Neutrophil (primary cell): ENCODE data around the gene TRIM15.
A peak's percentile ranks its signal among the peaks of the same experiment; 100 is the strongest.

Source experiments
- H3K27ac ChIP-seq: fragments of 200-600 bp; sonication (generic); 2 replicates; pipeline ENCODE4 v1.5.1; 2016; ENCODE audit warnings: mild to moderate bottlenecking, moderate library complexity
- H3K27me3 ChIP-seq: fragments of 200-600 bp; sonication (generic); 2 replicates; pipeline ENCODE4 v1.6.0; 2016; ENCODE audit warnings: mild to moderate bottlenecking
- H3K36me3 ChIP-seq: fragments of 200-600 bp; sonication (generic); 2 replicates; pipeline ENCODE4 v1.5.1; 2017
- H3K4me1 ChIP-seq, 2 experiments: fragments of 200-600 bp in 1 of 2; sonication (generic) in 1 of 2; 1 replicate in 1 of 2; 2 replicates in 1 of 2; pipeline versions ENCODE4 v1.5.1 to v1.6.1; 2013 to 2016; ENCODE audit warnings: low read depth in 1 of 2, low read length in 1 of 2, mild to moderate bottlenecking in 1 of 2, moderate library complexity in 1 of 2; ENCODE audit not compliant: control insufficient read depth in 1 of 2, insufficient read depth in 1 of 2
- H3K4me3 ChIP-seq, 2 experiments: fragments of 200-600 bp in 1 of 2; sonication (generic) in 1 of 2; 1 replicate in 1 of 2; 2 replicates in 1 of 2; pipeline ENCODE4 v1.5.1; 2013 to 2016; ENCODE audit warnings: low read depth in 1 of 2, low read length in 1 of 2, mild to moderate bottlenecking in 1 of 2, moderate library complexity in 1 of 2
- H3K9me3 ChIP-seq: fragments of 200-600 bp; sonication (generic); 2 replicates; pipeline ENCODE4 v1.5.1; 2016
- CTCF ChIP-seq: fragments of 200-600 bp; sonication (generic); IDR thresholded peaks from 2 replicates; pipeline ENCODE4 v1.5.1; 2016; ENCODE audit warnings: antibody characterized with exemption

Gene TRIM15

GRCh38 chr6:30200551-30201281 is 37.4 kb downstream of the TRIM15 start:
- Histone ChIP-seq H3K9me3 (no peaks in the 10 kb centered on the region), H3K4me3 (peak overlapping the region in 1 of 2 experiments; percentile 17), H3K36me3 (peaks cover 36% of the 10 kb centered on the region), H3K27me3 (no peaks in the 10 kb centered on the region), H3K27ac (peak overlapping the region; percentile 78), H3K4me1 (peaks cover 33 to 36% of the 10 kb centered on the region in 2 experiments)
- no peak for TF ChIP-seq CTCF

- Histone ChIP-seq H3K27ac (peak overlapping the region; percentile 78), H3K4me3 (peak overlapping the region in 1 of 2 experiments; percentile 17), H3K36me3 (peaks cover 24% of the 10 kb centered on the region)
These were observed 39.0 kb downstream of the TRIM15 start for GRCh38 chr6:30202366-30202765.

GRCh38 chr6:30204116-30204515 is 40.8 kb downstream of the TRIM15 start:
- Histone ChIP-seq H3K27me3 (no peaks in the 10 kb centered on the region), H3K36me3 (peaks cover 7% of the 10 kb centered on the region), H3K4me1 (peaks cover 49 to 50% of the 10 kb centered on the region in 2 experiments), H3K9me3 (no peaks in the 10 kb centered on the region), H3K27ac (no peak overlapping the region), H3K4me3 (no peak overlapping the region)
- TF ChIP-seq CTCF = no peak

More at GRCh38 chr6:30202366-30202765, 39.0 kb downstream of the TRIM15 start:
- Histone ChIP-seq H3K4me1 (peaks cover 42 to 44% of the 10 kb centered on the region in 2 experiments), H3K9me3 (no peaks in the 10 kb centered on the region), H3K27me3 (no peaks in the 10 kb centered on the region)
- no peak for TF ChIP-seq CTCF

- H3K4me3 ChIP-seq = no peak overlapping the region
- H3K4me1 ChIP-seq = peaks cover 39 to 40% of the 10 kb centered on the region in 2 experiments
- no peaks in the 10 kb centered on the region for H3K27me3 ChIP-seq
- H3K36me3 ChIP-seq = peaks cover 5% of the 10 kb centered on the region
- no peak overlapping the region for H3K27ac ChIP-seq
- H3K9me3 ChIP-seq = no peaks in the 10 kb centered on the region
- no peak for TF ChIP-seq CTCF
These were observed 42.8 kb downstream of the TRIM15 start for GRCh38 chr6:30206152-30206551.

GRCh38 chr6:30206799-30207618 is 43.7 kb downstream of the TRIM15 start:
- no peaks in the 10 kb centered on the region for H3K27me3 ChIP-seq
- no peak overlapping the region for H3K4me3 ChIP-seq
- peaks cover 5% of the 10 kb centered on the region for H3K36me3 ChIP-seq
- H3K4me1 ChIP-seq = peaks cover 35 to 39% of the 10 kb centered on the region in 2 experiments
- no peak for TF ChIP-seq CTCF
- H3K27ac ChIP-seq = no peak overlapping the region
- no peaks in the 10 kb centered on the region for H3K9me3 ChIP-seq
